Fibroblast of pulmonary artery (primary cell): ENCODE data around the gene PIP4K2A.

ENCODE experiments used
- DNase-seq: peaks from one replicate; pipeline ENCODE4 v3.0.0-alpha.2; 2010; ENCODE audit warnings: low read depth
- H3K4me3 ChIP-seq: replicated peaks from 2 replicates; pipeline ENCODE4 v1.5.1; 2011; ENCODE audit warnings: low read depth, mild to moderate bottlenecking, control low read depth, low read length, moderate library complexity
- TF ChIP-seq, protein P1 (sequence below): IDR thresholded peaks from 2 replicates; pipeline ENCODE4 v1.5.1; 2011; ENCODE audit warnings: mild to moderate bottlenecking, control low read depth, low read length, inconsistent platforms; ENCODE audit errors: missing control alignments

The PIP4K2A gene

DNA sequence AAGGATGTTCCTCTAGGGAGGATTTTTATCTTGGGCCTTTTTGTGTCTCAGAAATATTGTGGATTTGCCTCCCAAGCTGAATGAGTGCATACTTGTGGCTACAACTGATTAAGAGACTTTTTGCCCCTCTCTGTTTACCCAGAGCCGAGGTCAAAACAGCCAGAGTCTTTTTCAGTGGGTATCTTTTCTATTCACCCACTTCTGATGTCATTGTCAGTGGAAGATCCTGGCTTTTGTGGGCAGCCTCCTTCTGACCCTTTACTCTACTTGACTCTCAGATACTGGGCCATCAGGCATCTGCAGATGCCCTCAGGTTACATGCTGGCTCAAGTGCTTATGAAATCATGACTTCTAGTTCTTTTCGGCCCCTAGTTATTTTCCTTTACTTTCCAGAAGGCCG, 19.6 kb upstream of the PIP4K2A start:
- TF ChIP-seq, protein P1, sequence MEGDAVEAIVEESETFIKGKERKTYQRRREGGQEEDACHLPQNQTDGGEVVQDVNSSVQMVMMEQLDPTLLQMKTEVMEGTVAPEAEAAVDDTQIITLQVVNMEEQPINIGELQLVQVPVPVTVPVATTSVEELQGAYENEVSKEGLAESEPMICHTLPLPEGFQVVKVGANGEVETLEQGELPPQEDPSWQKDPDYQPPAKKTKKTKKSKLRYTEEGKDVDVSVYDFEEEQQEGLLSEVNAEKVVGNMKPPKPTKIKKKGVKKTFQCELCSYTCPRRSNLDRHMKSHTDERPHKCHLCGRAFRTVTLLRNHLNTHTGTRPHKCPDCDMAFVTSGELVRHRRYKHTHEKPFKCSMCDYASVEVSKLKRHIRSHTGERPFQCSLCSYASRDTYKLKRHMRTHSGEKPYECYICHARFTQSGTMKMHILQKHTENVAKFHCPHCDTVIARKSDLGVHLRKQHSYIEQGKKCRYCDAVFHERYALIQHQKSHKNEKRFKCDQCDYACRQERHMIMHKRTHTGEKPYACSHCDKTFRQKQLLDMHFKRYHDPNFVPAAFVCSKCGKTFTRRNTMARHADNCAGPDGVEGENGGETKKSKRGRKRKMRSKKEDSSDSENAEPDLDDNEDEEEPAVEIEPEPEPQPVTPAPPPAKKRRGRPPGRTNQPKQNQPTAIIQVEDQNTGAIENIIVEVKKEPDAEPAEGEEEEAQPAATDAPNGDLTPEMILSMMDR: no peak
- H3K4me3 ChIP-seq: no peak overlapping the region
- no peak for DNase-seq

DNA sequence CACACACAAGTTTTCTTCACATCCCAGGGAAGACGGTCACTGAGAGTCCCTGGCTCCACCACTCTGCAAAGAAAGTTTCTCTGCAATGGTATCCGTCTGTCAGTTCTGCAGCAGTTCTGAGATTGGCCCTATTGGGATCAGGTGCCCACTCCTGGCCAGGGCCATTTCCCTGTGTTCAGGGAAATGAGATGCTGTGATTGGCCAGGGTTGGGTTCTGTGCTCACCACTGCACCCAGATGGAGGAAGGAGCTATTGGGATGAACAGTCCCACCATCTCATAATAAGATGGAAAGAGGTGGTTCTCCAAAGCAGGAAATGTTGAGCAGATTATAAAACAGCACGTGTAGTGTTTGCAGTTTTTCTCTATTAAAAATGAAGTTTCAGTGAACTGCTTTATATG, 13.3 kb upstream of the PIP4K2A start:
- H3K4me3 ChIP-seq: no peak overlapping the region
- TF ChIP-seq, protein P1: no peak
- DNase-seq: no peak

DNA sequence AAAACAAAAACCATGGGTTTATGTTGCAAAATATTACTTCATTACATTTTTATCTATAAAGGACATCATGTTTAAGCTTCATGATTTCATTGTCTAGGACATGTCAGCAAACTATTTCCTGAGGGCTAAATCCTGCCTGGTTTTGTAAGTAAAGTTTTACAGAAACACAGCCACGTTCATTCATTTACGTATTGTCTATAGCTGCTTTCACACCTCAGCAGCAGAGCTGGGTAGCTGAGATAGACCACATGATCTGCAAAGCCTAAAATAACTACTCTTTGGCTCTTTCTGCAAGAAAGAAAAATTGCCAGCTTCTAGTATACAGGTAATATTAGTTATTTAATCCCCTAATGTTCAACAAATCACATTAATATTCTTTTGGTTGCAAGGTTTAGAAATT, 12.7 kb upstream of the PIP4K2A start:
- DNase-seq: peak; percentile 18
- no peak overlapping the region for H3K4me3 ChIP-seq
- TF ChIP-seq, protein P1: no peak

DNA sequence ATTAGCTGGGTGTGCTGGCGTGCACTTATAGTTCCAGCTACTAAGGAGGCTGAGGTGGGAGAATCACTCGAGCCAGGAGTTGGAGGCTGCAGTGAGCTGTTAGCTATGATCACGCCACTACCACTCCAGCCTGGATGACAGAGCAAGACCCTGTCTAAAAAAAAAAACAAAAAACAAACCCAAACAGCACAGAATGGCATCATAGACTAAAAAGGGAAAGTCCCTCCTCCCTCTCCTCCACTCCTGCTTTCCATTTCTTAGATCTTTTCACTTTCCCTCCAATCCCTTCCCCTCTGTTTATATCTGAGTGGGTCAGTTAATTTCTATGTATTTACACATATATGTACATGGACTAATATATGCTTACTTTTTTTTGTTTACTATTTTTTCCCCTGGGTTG, 10.4 kb upstream of the PIP4K2A start:
- TF ChIP-seq, protein P1: no peak
- no peak for DNase-seq
- H3K4me3 ChIP-seq: no peak overlapping the region

DNA sequence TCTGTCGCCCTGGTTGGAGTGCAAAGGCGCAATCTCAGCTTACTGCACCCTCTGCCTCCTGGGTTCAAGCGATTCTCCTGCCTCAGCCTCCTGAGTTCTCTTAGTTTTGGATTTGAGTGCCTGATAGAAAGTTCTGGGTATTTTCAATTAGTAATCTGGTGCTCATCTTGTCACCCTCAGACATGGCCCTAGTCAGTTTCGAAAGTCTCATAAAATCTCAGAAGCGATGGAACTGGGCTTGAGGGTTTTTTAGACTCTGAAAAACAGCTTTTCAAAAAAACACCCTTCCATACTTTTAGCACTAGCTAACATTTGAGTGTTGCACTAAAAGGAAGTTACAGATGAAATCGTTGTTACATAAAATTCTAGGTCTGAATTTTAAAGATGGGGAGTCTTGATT, 9.4 kb upstream of the PIP4K2A start:
- no peak for DNase-seq
- H3K4me3 ChIP-seq: no peak overlapping the region

DNA sequence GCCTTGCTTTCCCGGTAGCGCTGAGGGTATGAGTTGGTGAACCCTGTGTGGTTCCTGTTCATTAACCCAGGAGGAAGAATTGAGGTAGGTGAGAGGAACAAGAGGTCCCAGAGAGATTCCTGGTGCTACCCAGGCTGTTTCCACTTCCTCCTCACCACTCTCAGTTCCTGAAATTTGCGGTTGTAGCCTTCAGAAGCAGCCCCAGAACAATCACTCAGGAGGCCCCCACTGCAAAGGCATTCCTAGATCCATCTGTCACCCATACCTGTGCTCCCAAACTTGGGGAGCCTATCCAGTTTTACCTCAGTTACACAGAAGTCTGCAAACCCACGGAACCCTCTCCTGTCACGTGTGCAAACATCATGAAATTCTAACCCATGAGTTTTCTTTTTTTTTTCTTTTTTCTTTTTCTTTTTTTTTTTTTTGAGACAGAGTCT, 9.0 kb upstream of the PIP4K2A start:
- no peak overlapping the region for H3K4me3 ChIP-seq
- no peak for DNase-seq
- TF ChIP-seq, protein P1: no peak

More for the DNA sequence above, 9.4 kb upstream of the PIP4K2A start:
- TF ChIP-seq, protein P1: no peak

DNA sequence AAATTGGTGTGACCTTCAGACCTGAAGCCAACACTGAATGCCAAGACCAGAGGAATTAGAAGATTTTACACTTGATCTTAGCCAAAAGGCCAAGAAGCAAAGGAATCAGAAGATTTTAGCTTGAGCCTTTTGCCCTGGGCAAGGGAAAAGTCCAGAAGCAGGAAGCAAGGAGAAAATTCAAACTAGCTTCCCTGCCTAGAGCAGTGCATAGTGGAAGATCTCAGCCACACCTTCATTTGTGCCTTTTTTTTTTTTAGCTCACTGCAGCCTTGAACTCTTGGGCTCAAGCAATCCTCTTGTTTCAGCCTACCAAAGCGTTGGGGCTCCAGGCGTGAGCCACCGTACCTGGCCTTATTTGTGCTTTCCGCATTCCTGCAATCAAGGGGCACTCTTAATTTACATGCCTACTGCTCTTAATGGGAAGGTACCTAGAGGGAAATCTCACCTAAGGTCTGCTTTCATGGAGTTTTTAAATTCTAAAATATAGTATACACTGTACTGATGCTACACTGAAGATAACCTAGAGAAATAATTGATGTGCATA, 8.3 kb upstream of the PIP4K2A start:
- TF ChIP-seq, protein P1: no peak
- no peak overlapping the region for H3K4me3 ChIP-seq
- DNase-seq: no peak
